Measurements from ENCODE around the gene RIT2. TPM values are rescaled to one million over a fixed set of nuclear protein-coding genes. Genes with fewer than 3 reads are reported as not detected.

The RIT2 gene
- total RNA-seq, 1 experiment from 2014 or later = not detected

- intact Hi-C loops (cut with micrococcal nuclease) = no loop called here
- H3K27me3 Mint-ChIP-seq (ENCODE audit: insufficient read depth, unreplicated experiment) = peaks cover 31% of the 10 kb centered on the region
- ChIA-PET CTCF (interaction anchor here (0.6 kb wide), 1 partner anchor 65 kb away, joined by 3 read pairs; no protein-coding TSS in a partner anchor), POLR2A (no interaction called here)
- no peak for TF ChIP-seq CTCF (IDR thresholded peaks at IDR 0.05; ENCODE audit: unreplicated experiment)
- no peak for DNase-seq (ENCODE audit: unreplicated experiment)
- no peak overlapping the region for H3K27ac Mint-ChIP-seq (ENCODE audit: low read depth, unreplicated experiment)
- no peaks in the 10 kb centered on the region for H3K9me3 Mint-ChIP-seq (ENCODE audit: unreplicated experiment)
- H3K36me3 Mint-ChIP-seq (ENCODE audit: insufficient read depth, unreplicated experiment) = no peaks in the 10 kb centered on the region
- no peaks in the 10 kb centered on the region for H3K4me1 Mint-ChIP-seq (ENCODE audit: insufficient read depth, unreplicated experiment)
- BruUV-seq (replicated peaks) = no TSS peak
- H3K4me3 Mint-ChIP-seq (ENCODE audit: unreplicated experiment) = no peak overlapping the region
Measured at GRCh38 chr18:42756214-42756613, 359.3 kb downstream of the RIT2 start.

GRCh38 chr18:42752916-42753315, 362.6 kb downstream of the RIT2 start:
- CTCF ChIA-PET = no interaction called here
- H3K4me3 Mint-ChIP-seq (ENCODE audit: unreplicated experiment) = no peak overlapping the region
- BruUV-seq (replicated peaks) = no TSS peak
- POLR2A ChIA-PET = no interaction called here
- H3K27me3 Mint-ChIP-seq (ENCODE audit: insufficient read depth, unreplicated experiment) = peaks cover 43% of the 10 kb centered on the region
- intact Hi-C loops (cut with micrococcal nuclease) = no loop called here
- H3K36me3 Mint-ChIP-seq (ENCODE audit: insufficient read depth, unreplicated experiment) = no peaks in the 10 kb centered on the region
- DNase-seq (ENCODE audit: unreplicated experiment) = no peak
- H3K27ac Mint-ChIP-seq (ENCODE audit: low read depth, unreplicated experiment) = no peak overlapping the region
- H3K4me1 Mint-ChIP-seq (ENCODE audit: insufficient read depth, unreplicated experiment) = no peaks in the 10 kb centered on the region
- no peak for TF ChIP-seq CTCF (IDR thresholded peaks at IDR 0.05; ENCODE audit: unreplicated experiment)
- no peaks in the 10 kb centered on the region for H3K9me3 Mint-ChIP-seq (ENCODE audit: unreplicated experiment)

GRCh38 chr18:42746794-42747193, 368.7 kb downstream of the RIT2 start:
- intact Hi-C loops (cut with micrococcal nuclease) = no loop called here
- no peaks in the 10 kb centered on the region for H3K4me1 Mint-ChIP-seq (ENCODE audit: insufficient read depth, unreplicated experiment)
- no TSS peak for BruUV-seq (replicated peaks)
- no peaks in the 10 kb centered on the region for H3K9me3 Mint-ChIP-seq (ENCODE audit: unreplicated experiment)
- H3K36me3 Mint-ChIP-seq (ENCODE audit: insufficient read depth, unreplicated experiment) = no peaks in the 10 kb centered on the region
- no peak overlapping the region for H3K4me3 Mint-ChIP-seq (ENCODE audit: unreplicated experiment)
- no peak for DNase-seq (ENCODE audit: unreplicated experiment)
- no peak overlapping the region for H3K27ac Mint-ChIP-seq (ENCODE audit: low read depth, unreplicated experiment)
- ChIA-PET CTCF (no interaction called here), POLR2A (no interaction called here)
- no peak for TF ChIP-seq CTCF (IDR thresholded peaks at IDR 0.05; ENCODE audit: unreplicated experiment)
- peaks cover 59% of the 10 kb centered on the region for H3K27me3 Mint-ChIP-seq (ENCODE audit: insufficient read depth, unreplicated experiment)

- H3K9me3 Mint-ChIP-seq (ENCODE audit: unreplicated experiment) = no peaks in the 10 kb centered on the region
- CTCF ChIA-PET = interaction anchor here (0.6 to 0.7 kb wide), 2 partner anchors 258 to 299 kb away, joined by 3 to 4 read pairs; no protein-coding TSS in a partner anchor
- no peak overlapping the region for H3K27ac Mint-ChIP-seq (ENCODE audit: low read depth, unreplicated experiment)
- H3K27me3 Mint-ChIP-seq (ENCODE audit: insufficient read depth, unreplicated experiment) = peaks cover 59% of the 10 kb centered on the region
- no peaks in the 10 kb centered on the region for H3K4me1 Mint-ChIP-seq (ENCODE audit: insufficient read depth, unreplicated experiment)
- no peak for DNase-seq (ENCODE audit: unreplicated experiment)
- H3K4me3 Mint-ChIP-seq (ENCODE audit: unreplicated experiment) = no peak overlapping the region
- BruUV-seq (replicated peaks) = no TSS peak
- POLR2A ChIA-PET = no interaction called here
- intact Hi-C loops (cut with micrococcal nuclease) = no loop called here
- TF ChIP-seq CTCF (IDR thresholded peaks at IDR 0.05; ENCODE audit: unreplicated experiment) = no peak
- no peaks in the 10 kb centered on the region for H3K36me3 Mint-ChIP-seq (ENCODE audit: insufficient read depth, unreplicated experiment)
Measured at GRCh38 chr18:42745931-42746330, 369.6 kb downstream of the RIT2 start.
